Ascending aorta (tissue), 2 donors: Measurements from ENCODE around the gene CFAP92. TPM values are rescaled to one million over a fixed set of nuclear protein-coding genes. Genes with fewer than 3 reads are reported as not detected.

ENCODE experiments used
- DNase-seq, 2 donors: peaks; one replicate each; pipeline ENCODE4 v3.0.0-alpha.2; 2019; ENCODE audit warnings: low spot score in 2 of 2
- H3K27ac ChIP-seq, 2 donors: fragments of 200-600 bp; sonication (generic); one replicate each; pipeline ENCODE4 v1.5.1; 2016 to 2017; ENCODE audit warnings: mild to moderate bottlenecking in 1 of 2
- H3K27me3 ChIP-seq: fragments of 200-600 bp; sonication (generic); one replicate; pipeline ENCODE4 v1.5.1; 2017
- H3K36me3 ChIP-seq, 2 donors: fragments of 200-600 bp; sonication (generic); one replicate each; pipeline ENCODE4 v1.5.1; 2016
- H3K4me1 ChIP-seq, 2 donors: fragments of 200-600 bp; sonication (generic); one replicate each; pipeline ENCODE4 v1.5.1; 2016 to 2017; ENCODE audit warnings: mild to moderate bottlenecking in 1 of 2
- H3K4me3 ChIP-seq, 2 donors: fragments of 200-600 bp; sonication (generic); one replicate each; pipeline ENCODE4 v1.5.1; 2016 to 2017; ENCODE audit warnings: mild to moderate bottlenecking in 1 of 2
- H3K9me3 ChIP-seq, 2 donors: fragments of 200-600 bp; sonication (generic); one replicate each; pipeline ENCODE4 v1.5.1; 2016
- intact Hi-C: fragments of 100-400 bp; cut with DNase I; formaldehyde crosslinking; loops from one replicate; pipeline ENCODE4 v1.15.1; 2023
- total RNA-seq: library from RNA; depleted of rRNA; stranded (reverse); fragments of >200 nt; gene quantifications from one replicate; pipeline ENCODE4 v1.1.0, GENCODE V29; 2016
- TF ChIP-seq, protein P1 (sequence below), 3 experiments: fragments of 200-600 bp in 2 of 3; fragments of 450-650 bp in 1 of 3; sonication (generic) in 2 of 3; IDR thresholded peaks; one replicate each; pipeline ENCODE4 v1.5.1; 2016 to 2019; ENCODE audit warnings: antibody characterized with exemption in 3 of 3, mild to moderate bottlenecking in 1 of 3, moderate library complexity in 1 of 3

CFAP92 gene
- total RNA-seq, 1 donor from 2014 or later = not detected

DNA sequence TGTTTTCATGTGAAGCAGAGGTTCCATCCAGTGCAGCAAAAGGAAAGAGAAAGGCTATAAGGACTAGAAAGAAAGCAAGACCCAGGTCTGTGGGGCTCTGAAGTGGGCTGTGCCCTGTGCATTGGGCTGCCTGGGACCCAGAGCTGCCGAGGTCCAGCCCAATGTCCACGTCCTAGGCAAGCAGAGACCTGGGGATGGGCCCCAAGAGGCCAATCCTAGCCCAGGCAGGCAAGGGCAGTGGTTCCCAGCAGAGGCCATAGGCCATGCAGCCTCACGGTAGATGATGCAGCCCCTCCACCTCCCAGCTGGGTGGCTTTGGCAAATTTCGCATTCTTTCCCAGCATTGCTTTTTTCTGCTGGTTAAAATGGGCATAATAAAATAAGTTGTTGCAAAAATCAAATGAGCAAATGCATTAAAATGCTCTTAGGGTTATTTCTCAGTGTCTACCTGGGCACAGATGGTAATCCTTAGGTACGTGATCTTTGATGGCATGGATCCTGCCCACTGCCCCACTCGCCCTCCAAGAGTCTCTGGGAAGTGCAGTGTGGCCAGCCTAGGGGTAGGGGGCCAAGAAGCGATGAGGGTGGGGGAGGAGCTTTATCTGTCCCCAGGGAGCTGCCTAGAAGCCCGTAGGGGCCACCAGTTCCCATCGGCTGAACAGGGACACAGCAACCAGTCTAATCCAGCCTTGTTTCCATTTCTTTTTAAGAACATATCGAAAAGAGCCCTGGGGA, 44.4 kb upstream of the CFAP92 start:
- DNase-seq = no peak
- intact Hi-C loops = no loop called here
- TF ChIP-seq, protein P1, sequence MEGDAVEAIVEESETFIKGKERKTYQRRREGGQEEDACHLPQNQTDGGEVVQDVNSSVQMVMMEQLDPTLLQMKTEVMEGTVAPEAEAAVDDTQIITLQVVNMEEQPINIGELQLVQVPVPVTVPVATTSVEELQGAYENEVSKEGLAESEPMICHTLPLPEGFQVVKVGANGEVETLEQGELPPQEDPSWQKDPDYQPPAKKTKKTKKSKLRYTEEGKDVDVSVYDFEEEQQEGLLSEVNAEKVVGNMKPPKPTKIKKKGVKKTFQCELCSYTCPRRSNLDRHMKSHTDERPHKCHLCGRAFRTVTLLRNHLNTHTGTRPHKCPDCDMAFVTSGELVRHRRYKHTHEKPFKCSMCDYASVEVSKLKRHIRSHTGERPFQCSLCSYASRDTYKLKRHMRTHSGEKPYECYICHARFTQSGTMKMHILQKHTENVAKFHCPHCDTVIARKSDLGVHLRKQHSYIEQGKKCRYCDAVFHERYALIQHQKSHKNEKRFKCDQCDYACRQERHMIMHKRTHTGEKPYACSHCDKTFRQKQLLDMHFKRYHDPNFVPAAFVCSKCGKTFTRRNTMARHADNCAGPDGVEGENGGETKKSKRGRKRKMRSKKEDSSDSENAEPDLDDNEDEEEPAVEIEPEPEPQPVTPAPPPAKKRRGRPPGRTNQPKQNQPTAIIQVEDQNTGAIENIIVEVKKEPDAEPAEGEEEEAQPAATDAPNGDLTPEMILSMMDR (IDR thresholded peaks at IDR 0.05) = no peak
- no peaks in the 10 kb centered on the region for H3K36me3 ChIP-seq
- H3K4me1 ChIP-seq = no peaks in the 10 kb centered on the region
- no peak overlapping the region for H3K27ac ChIP-seq
- no peaks in the 10 kb centered on the region for H3K27me3 ChIP-seq
- no peaks in the 10 kb centered on the region for H3K9me3 ChIP-seq
- H3K4me3 ChIP-seq = no peak overlapping the region

DNA sequence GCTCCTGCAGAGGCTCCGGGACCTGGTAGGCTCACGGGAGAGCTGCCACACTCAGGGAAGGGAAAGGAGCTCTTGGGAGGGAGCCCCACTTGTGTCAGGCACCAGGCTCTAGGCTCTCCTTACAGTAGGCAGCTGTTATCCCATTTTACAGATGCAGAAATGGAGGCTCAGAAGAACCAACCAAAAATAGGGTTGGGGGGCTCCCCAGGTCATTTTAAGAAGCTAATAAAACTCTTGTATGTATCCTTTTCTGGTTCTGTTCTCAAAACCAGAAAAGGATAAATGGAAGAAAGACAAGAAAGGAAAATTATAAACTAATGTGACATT, 43.2 kb upstream of the CFAP92 start:
- H3K36me3 ChIP-seq = no peaks in the 10 kb centered on the region
- no peaks in the 10 kb centered on the region for H3K4me1 ChIP-seq
- TF ChIP-seq, protein P1 (IDR thresholded peaks at IDR 0.05) = no peak
- H3K27ac ChIP-seq = no peak overlapping the region
- intact Hi-C loops = no loop called here
- no peaks in the 10 kb centered on the region for H3K27me3 ChIP-seq
- no peak overlapping the region for H3K4me3 ChIP-seq
- DNase-seq = no peak
- no peaks in the 10 kb centered on the region for H3K9me3 ChIP-seq

- intact Hi-C loops = no loop called here
- TF ChIP-seq, protein P1 (IDR thresholded peaks at IDR 0.05) = no peak
- no peak for DNase-seq
- H3K27me3 ChIP-seq = no peaks in the 10 kb centered on the region
- no peaks in the 10 kb centered on the region for H3K9me3 ChIP-seq
- no peak overlapping the region for H3K27ac ChIP-seq
- no peak overlapping the region for H3K4me3 ChIP-seq
- H3K4me1 ChIP-seq = no peaks in the 10 kb centered on the region
- H3K36me3 ChIP-seq = no peaks in the 10 kb centered on the region
Measured at GRCh38 chr3:129036222-129037092, 42.6 kb upstream of the CFAP92 start.

GRCh38 chr3:129035360-129036221, 41.7 kb upstream of the CFAP92 start:
- H3K27ac ChIP-seq = no peak overlapping the region
- no peaks in the 10 kb centered on the region for H3K36me3 ChIP-seq
- intact Hi-C loops = no loop called here
- no peak overlapping the region for H3K4me3 ChIP-seq
- no peaks in the 10 kb centered on the region for H3K4me1 ChIP-seq
- DNase-seq = no peak
- TF ChIP-seq, protein P1 (IDR thresholded peaks at IDR 0.05) = no peak
- no peaks in the 10 kb centered on the region for H3K9me3 ChIP-seq
- no peaks in the 10 kb centered on the region for H3K27me3 ChIP-seq

DNA sequence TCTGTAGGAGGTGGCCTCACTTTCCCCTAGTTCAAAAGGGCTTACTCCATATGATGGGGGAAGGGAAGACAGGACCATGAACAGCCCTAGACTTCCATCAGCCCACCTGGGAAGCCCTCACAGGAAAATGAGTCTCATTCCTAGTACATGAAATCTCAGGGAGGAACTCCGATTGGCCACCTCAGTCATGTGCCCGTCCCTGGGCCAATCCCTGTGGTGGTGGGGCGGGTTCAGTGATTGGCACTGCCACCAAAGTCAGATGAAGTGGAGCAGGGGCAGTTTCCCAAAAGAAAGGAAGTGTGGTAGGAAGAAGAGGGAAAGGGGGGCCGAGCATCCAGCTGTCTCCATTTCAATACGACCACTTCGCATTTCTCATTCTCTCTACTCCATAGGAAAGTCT, 40.8 kb upstream of the CFAP92 start:
- no peaks in the 10 kb centered on the region for H3K9me3 ChIP-seq
- no peak overlapping the region for H3K4me3 ChIP-seq
- H3K36me3 ChIP-seq = no peaks in the 10 kb centered on the region
- TF ChIP-seq, protein P1 (IDR thresholded peaks at IDR 0.05) = no peak
- H3K4me1 ChIP-seq = no peaks in the 10 kb centered on the region
- no peaks in the 10 kb centered on the region for H3K27me3 ChIP-seq
- intact Hi-C loops = no loop called here
- DNase-seq = no peak
- no peak overlapping the region for H3K27ac ChIP-seq
